ENCODE data around the gene CHIC2. TPM values are rescaled to one million over a fixed set of nuclear protein-coding genes. Genes with fewer than 3 reads are reported as not detected.

The CHIC2 gene
- total RNA-seq, 1 donor from 2014 or later: 43.7 TPM

Other genes starting within 250 kb of the CHIC2 start
- gene GSX2, start 35.6 kb upstream of the CHIC2 start, total RNA-seq: not detected in 2 replicates
- gene PDGFRA, start 164.7 kb upstream of the CHIC2 start, total RNA-seq: 2.1 and 4.3 TPM in 2 replicates

Measured in myocyte (in vitro differentiated cells).